Mucosa of stomach (tissue), 1 donor: ENCODE results near the gene DDB1.

ENCODE experiments used
- H3K27me3 ChIP-seq: one replicate; pipeline ENCODE4 v1.7.0; 2013; ENCODE audit warnings: mild to moderate bottlenecking, low read length; ENCODE audit not compliant: control insufficient read depth, insufficient read depth
- H3K36me3 ChIP-seq: one replicate; pipeline ENCODE4 v1.7.0; 2013; ENCODE audit warnings: low read length; ENCODE audit not compliant: control insufficient read depth, insufficient read depth
- H3K4me1 ChIP-seq: one replicate; pipeline ENCODE4 v1.7.0; 2013; ENCODE audit warnings: mild to moderate bottlenecking, low read length; ENCODE audit not compliant: control insufficient read depth, insufficient read depth
- H3K4me3 ChIP-seq: one replicate; pipeline ENCODE4 v1.7.0; 2013; ENCODE audit warnings: low read length
- H3K9ac ChIP-seq: one replicate; pipeline ENCODE4 v1.7.0; 2013; ENCODE audit warnings: mild to moderate bottlenecking, low read length, moderate library complexity
- H3K9me3 ChIP-seq: one replicate; pipeline ENCODE4 v1.7.0; 2013; ENCODE audit warnings: mild to moderate bottlenecking, low read length, moderate library complexity; ENCODE audit not compliant: control insufficient read depth
- donor health status: Pancreatic carcinoma.

The DDB1 gene

DNA sequence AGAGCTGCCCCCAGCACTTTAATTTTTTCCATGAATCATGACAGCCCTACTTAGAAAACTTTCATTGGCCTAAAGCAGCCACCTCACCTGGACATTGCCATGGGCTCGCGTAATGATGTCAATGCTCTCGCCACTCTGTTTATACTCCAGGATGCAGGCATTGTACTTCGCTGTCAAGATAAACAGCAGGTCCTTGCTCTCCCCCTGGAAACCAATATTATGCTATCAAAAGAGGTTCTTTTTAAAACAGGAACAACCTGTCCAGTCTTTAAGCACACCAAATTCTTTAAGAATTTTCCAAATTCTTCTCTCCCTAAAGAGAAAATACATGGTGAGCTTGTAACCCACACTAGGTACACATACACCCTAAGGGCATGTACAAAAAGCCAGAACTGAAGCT is 3.0 kb downstream of the DDB1 start:
- H3K9me3 ChIP-seq: no peaks in the 10 kb centered on the region
- H3K36me3 ChIP-seq: peaks cover 9% of the 10 kb centered on the region
- H3K9ac ChIP-seq: no peak overlapping the region
- H3K4me1 ChIP-seq: peaks cover 24% of the 10 kb centered on the region
- H3K4me3 ChIP-seq: no peak overlapping the region
- no peaks in the 10 kb centered on the region for H3K27me3 ChIP-seq

- peaks cover 9% of the 10 kb centered on the region for H3K36me3 ChIP-seq
- H3K4me3 ChIP-seq: no peak overlapping the region
- H3K27me3 ChIP-seq: no peaks in the 10 kb centered on the region
- H3K9me3 ChIP-seq: no peaks in the 10 kb centered on the region
- no peak overlapping the region for H3K9ac ChIP-seq
- H3K4me1 ChIP-seq: peaks cover 10% of the 10 kb centered on the region
Measured at GRCh38 chr11:61328351-61328750, 4.6 kb downstream of the DDB1 start.

- H3K36me3 ChIP-seq: peaks cover 9% of the 10 kb centered on the region
- H3K9ac ChIP-seq: no peak overlapping the region
Measured at GRCh38 chr11:61327669-61328071, 5.2 kb downstream of the DDB1 start.

DNA sequence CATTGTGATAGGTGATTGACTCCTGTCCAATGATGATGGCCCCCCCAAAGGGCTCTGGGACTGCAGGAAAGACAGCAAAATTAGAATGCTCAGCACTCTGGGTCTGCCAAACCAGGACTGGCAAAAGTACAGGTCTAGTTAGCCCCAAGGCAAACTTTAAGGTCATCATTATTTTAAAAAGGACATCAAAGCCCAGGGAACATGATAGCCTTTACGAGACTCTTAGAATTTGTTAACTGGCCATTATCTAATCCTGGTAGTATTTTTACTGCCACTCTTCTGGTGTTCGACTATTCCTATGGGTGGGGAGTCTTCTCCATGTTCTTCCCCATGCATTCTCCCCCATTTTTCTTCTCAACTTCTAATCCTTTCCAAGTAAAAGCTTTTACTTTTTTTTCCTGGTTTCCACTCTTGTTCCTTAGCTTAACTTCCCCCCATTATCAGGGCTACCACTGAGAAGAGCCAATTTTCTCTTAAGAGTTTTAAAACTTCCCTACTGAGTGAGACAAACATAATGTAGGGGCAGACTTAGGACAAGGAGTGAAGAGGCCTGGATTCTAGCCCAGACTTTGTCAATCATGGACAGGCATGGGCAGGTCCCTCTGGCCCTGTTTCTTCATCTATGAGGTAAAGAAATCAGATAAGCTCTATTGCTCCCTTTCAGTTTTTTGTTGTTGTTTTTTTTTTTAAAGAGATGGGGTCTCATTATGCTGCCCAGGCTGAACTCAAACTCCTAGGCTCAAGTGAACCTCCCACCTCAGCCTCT is 7.1 kb downstream of the DDB1 start:
- H3K4me3 ChIP-seq: no peak overlapping the region
- no peaks in the 10 kb centered on the region for H3K9me3 ChIP-seq
- no peaks in the 10 kb centered on the region for H3K4me1 ChIP-seq
- no peak overlapping the region for H3K9ac ChIP-seq
- no peaks in the 10 kb centered on the region for H3K27me3 ChIP-seq
- H3K36me3 ChIP-seq: peaks cover 9% of the 10 kb centered on the region

More at GRCh38 chr11:61327669-61328071, 5.2 kb downstream of the DDB1 start:
- Histone ChIP-seq H3K4me3 (no peak overlapping the region), H3K27me3 (no peaks in the 10 kb centered on the region), H3K4me1 (peaks cover 10% of the 10 kb centered on the region), H3K9me3 (no peaks in the 10 kb centered on the region)

- Histone ChIP-seq H3K4me3 (no peak overlapping the region), H3K27me3 (no peaks in the 10 kb centered on the region), H3K36me3 (peaks cover 18% of the 10 kb centered on the region), H3K9ac (no peak overlapping the region), H3K9me3 (no peaks in the 10 kb centered on the region), H3K4me1 (peaks cover 6% of the 10 kb centered on the region)
Measured at GRCh38 chr11:61315260-61315659, 17.6 kb downstream of the DDB1 start.

DNA sequence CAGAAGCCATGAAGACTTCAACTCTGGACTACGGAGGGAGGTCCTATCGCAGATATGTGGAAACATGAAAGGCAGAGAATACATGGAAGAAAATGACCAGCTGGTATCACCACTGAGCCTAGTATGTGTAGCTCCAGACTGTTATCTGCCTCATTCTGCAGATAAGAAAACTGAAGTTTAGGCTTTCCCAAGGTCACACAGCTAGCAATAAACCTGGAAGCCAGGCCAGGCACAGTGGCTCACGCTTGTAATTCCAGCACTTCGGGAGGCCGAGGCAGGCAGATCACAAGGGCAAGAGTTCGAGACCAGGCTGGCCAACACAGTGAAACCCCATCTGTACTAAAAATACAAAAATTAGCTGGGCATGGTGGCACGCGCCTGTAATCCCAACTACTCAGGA is 22.2 kb downstream of the DDB1 start:
- H3K4me3 ChIP-seq: no peak overlapping the region
- H3K9ac ChIP-seq: no peak overlapping the region
- peaks cover 6% of the 10 kb centered on the region for H3K4me1 ChIP-seq
- H3K27me3 ChIP-seq: no peaks in the 10 kb centered on the region
- H3K9me3 ChIP-seq: no peaks in the 10 kb centered on the region
- peaks cover 42% of the 10 kb centered on the region for H3K36me3 ChIP-seq

- Histone ChIP-seq H3K36me3 (peaks cover 42% of the 10 kb centered on the region), H3K9me3 (no peaks in the 10 kb centered on the region)
Measured at GRCh38 chr11:61309739-61310138, 23.2 kb downstream of the DDB1 start.

DNA sequence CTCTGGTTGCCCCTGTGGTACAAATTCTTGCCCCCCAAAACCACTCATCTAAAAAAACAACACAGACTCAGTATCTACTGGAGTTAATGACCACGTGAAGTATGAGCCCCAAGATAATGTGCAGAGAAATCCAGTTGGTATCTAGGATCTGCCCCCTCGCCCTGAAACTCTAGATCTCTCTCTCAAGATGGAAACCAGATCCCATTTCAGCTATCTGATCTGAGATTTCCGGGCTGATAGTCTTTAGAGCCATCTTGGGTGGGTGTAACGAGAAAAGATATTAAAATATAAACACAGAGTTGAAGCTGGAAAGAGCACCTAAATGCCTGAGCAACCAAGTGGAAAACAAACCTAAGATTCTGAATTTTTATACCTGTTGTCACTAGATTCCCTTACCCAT is 23.8 kb downstream of the DDB1 start:
- H3K27me3 ChIP-seq: no peaks in the 10 kb centered on the region

More at GRCh38 chr11:61309739-61310138, 23.2 kb downstream of the DDB1 start:
- H3K4me1 ChIP-seq: no peaks in the 10 kb centered on the region
- no peak overlapping the region for H3K4me3 ChIP-seq
- H3K9ac ChIP-seq: no peak overlapping the region
- no peaks in the 10 kb centered on the region for H3K27me3 ChIP-seq

DNA sequence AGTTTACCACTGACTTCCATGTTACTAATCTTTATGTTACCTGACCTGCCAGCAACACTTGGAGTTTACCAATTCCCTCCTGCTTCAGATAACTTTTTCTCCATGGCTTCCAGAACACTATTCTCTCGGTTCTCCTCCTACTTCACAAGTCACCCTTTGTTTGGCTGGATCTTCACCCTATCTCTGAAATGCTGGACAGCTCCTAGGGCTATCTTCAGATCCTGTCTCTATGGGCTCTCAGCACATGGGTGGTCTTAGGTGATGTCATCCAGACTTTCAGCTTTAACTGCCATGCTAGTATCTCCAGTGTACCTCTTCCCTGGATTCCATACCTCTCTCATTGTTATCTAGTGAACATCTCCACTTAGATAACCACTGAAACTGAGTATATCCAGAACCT is 25.6 kb downstream of the DDB1 start:
- Histone ChIP-seq H3K27me3 (no peaks in the 10 kb centered on the region), H3K4me1 (no peaks in the 10 kb centered on the region), H3K9me3 (no peaks in the 10 kb centered on the region), H3K36me3 (peaks cover 40% of the 10 kb centered on the region), H3K4me3 (no peak overlapping the region), H3K9ac (no peak overlapping the region)

More for the DNA sequence above, 23.8 kb downstream of the DDB1 start:
- H3K36me3 ChIP-seq: peaks cover 38% of the 10 kb centered on the region
- no peak overlapping the region for H3K4me3 ChIP-seq
- H3K9ac ChIP-seq: no peak overlapping the region
- no peaks in the 10 kb centered on the region for H3K9me3 ChIP-seq
- H3K4me1 ChIP-seq: no peaks in the 10 kb centered on the region

DNA sequence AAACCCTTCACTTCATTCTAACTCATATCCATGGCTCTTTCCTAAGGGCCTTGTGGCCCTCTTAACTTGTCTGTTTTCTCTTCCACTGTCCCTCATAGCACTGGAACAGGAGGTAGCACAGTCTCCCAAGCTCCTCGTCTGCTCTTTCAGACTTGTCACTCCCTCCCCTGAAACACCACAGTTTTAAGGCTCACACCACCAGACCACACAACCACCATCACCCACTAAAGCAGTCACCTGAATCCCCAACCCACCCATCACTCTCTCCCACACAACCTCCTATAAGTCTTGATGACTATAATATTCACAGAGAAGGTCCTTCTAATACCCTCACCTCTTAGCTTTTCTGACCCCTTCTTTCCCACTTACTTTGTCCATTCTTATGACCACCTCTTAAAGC is 26.7 kb downstream of the DDB1 start:
- peaks cover 42% of the 10 kb centered on the region for H3K36me3 ChIP-seq
- no peaks in the 10 kb centered on the region for H3K9me3 ChIP-seq
- no peak overlapping the region for H3K9ac ChIP-seq
- no peak overlapping the region for H3K4me3 ChIP-seq
- H3K4me1 ChIP-seq: no peaks in the 10 kb centered on the region
- H3K27me3 ChIP-seq: no peaks in the 10 kb centered on the region

DNA sequence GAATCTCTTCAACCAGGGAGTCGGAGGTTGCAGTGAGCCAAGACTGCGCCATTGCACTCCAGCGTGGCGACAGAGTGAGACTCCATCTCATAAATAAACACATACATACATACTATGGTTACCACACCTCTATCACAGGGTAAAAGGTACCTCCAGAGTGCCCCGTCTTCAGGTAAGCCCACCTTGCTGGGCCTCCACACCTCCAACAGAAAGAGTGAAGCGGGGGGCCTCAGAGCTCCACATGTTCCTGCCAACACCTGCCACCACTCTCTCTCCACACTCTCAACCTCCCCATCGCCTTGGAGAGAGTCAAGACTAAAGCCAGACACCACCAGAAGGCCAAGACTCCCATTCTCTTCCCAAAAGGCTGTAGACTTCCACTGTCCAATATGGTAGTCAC is 27.5 kb downstream of the DDB1 start:
- Histone ChIP-seq H3K36me3 (peaks cover 45% of the 10 kb centered on the region), H3K4me3 (no peak overlapping the region), H3K9me3 (no peaks in the 10 kb centered on the region), H3K4me1 (no peaks in the 10 kb centered on the region), H3K9ac (no peak overlapping the region), H3K27me3 (no peaks in the 10 kb centered on the region)

GRCh38 chr11:61303725-61304124 is 29.2 kb downstream of the DDB1 start:
- Histone ChIP-seq H3K9ac (no peak overlapping the region), H3K4me1 (no peaks in the 10 kb centered on the region), H3K36me3 (peaks cover 43% of the 10 kb centered on the region), H3K9me3 (no peaks in the 10 kb centered on the region), H3K4me3 (no peak overlapping the region), H3K27me3 (no peaks in the 10 kb centered on the region)

DNA sequence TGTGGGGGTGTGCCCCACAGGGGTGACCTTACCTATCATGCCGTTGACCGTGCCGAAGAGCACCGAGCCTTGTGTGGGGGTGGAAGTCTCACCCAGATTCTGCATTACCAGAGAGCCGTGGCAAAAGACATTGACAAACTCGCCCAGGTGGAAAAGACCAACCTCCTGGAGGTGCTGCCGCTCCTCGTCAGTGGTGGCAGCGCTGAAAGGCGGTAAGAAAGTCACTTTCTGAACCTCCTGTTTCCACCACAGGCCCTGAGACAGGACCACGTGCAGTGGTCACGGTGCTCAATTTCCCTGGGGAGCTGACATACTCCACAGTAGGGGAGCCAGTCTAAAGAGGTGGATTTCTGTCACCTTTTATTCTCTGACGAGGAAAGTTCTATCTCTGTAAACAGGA is 30.4 kb downstream of the DDB1 start:
- Histone ChIP-seq H3K4me1 (no peaks in the 10 kb centered on the region), H3K36me3 (peaks cover 31% of the 10 kb centered on the region), H3K4me3 (no peak overlapping the region), H3K9ac (no peak overlapping the region), H3K27me3 (no peaks in the 10 kb centered on the region), H3K9me3 (no peaks in the 10 kb centered on the region)
